ENCODE data around the gene IL17RB. TPM values are rescaled to one million over a fixed set of nuclear protein-coding genes. Genes with fewer than 3 reads are reported as not detected.

The IL17RB gene
- total and polyA plus RNA-seq, 2 of the 4 experiments (the other 2 are of a cell fraction), result under 0.01 TPM; not detected in 1

DNA sequence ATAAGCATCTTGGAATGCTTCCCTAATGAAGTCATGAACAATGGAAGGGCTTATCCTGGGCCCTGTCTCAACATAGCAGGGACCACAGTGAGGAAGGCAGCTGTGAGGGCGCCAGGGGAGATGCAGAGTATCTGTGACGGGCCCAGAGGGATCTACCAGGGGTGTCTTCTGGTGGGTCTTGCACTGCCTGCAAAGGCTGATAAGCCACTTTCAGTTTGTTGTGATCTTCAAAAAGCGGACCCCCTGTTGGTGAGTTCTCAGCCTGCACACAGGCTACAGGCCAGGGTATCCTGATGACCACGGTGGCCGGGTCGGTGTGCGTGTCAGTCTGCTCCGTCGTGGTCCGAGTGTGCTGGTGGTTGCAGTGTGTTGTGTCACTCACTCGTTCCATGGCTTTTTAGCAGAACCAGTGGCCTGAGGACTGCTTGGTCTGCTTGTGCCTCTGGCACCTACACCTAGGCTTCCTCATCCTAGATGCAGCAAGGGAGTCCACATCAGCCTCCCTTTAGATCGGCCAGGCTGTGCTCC, 47.0 kb upstream of the IL17RB start:
- ATAC-seq (ENCODE audit: low read depth) (no peak), DNase-seq (peak; percentile 9)
- no peak for TF ChIP-seq MAFK (IDR thresholded peaks at IDR 0.05; ENCODE audit: low read depth, low read length)
- Histone ChIP-seq H3K9me3 (ENCODE audit: control insufficient read depth, insufficient read depth, low read length) (no peaks in the 10 kb centered on the region), H3K4me3 (ENCODE audit: insufficient read depth, low read depth, low read length) (no peak overlapping the region), H2AK5ac (ENCODE audit: low read depth, low read length) (no peak overlapping the region), H3K4ac (ENCODE audit: low read depth, low read length) (no peak overlapping the region), H3K4me1 (ENCODE audit: control insufficient read depth, insufficient read depth, low read length) (peaks cover under 1% of the 10 kb centered on the region; the same call in 1 of the 2 replicates), H4K5ac (ENCODE audit: low read depth, low read length) (no peak overlapping the region), H3K9me1 (ENCODE audit: insufficient read depth, low read length) (0 out of 2 replicates have a peak, but pooled peaks cover under 1% of the 10 kb centered on the region), H4K8ac (ENCODE audit: low read depth in 2 of 2, low read length in 2 of 2) (no peak overlapping the region), H4K20me1 (ENCODE audit: insufficient read depth, low read length) (no peaks in the 10 kb centered on the region), H4K91ac (ENCODE audit: insufficient read depth, low read depth, low read length) (no peak overlapping the region), H3K27ac (ENCODE audit: insufficient read depth, low read length) (no peak overlapping the region), H3K4me2 (ENCODE audit: low read depth, low read length) (no peak overlapping the region), H3K56ac (ENCODE audit: extremely low read depth, insufficient read depth, low read length) (no peak overlapping the region), H3K27me3 (ENCODE audit: control insufficient read depth, insufficient read depth, low read length) (peaks cover 6% of the 10 kb centered on the region), H2AFZ (replicated peaks; ENCODE audit: low read length, poor library complexity) (peak overlapping the region; percentile 5), H2BK20ac (ENCODE audit: low read depth, low read length) (no peak overlapping the region), H2BK15ac (ENCODE audit: low read depth, low read length) (no peak overlapping the region), H2BK120ac (ENCODE audit: low read depth, low read length) (no peak overlapping the region), H3K14ac (replicated peaks; ENCODE audit: low read depth, low read length) (no peak overlapping the region), H3K36me3 (ENCODE audit: control insufficient read depth, insufficient read depth, low read length) (no peaks in the 10 kb centered on the region), H3K9ac (ENCODE audit: low read depth, low read length) (no peak overlapping the region), H2BK5ac (ENCODE audit: low read depth, low read length, poor library complexity, severe bottlenecking) (no peak overlapping the region), H3K18ac (ENCODE audit: low read depth, low read length) (no peak overlapping the region), H3K23ac (ENCODE audit: low read depth, low read length) (no peak overlapping the region), H2AK9ac (replicated peaks; ENCODE audit: low read depth, low read length, poor library complexity) (no peak overlapping the region), H3K79me1 (ENCODE audit: low read depth in 1 of 2, low read length in 2 of 2) (no peaks in the 10 kb centered on the region)
- 60% methylated on average over 1 of the region's 12 CpGs; no CpG with 5 or more reads in 1 of the 2 experiments for WGBS, 2 experiments (ENCODE audit: extremely low coverage in 2 of 2, insufficient read length in 1 of 2)
- dilution Hi-C loops (cut with HindIII; ENCODE audit: low sequenced_read_pairs, unreplicated experiment) (no loop called here), in situ Hi-C loops (cut with MboI; ENCODE audit: low sequenced_read_pairs) (no loop called here), intact Hi-C loops (cut with micrococcal nuclease) (no loop called here)
- BruUV-seq (replicated peaks), result no TSS peak
- CTCF ChIA-PET, result no interaction called here
- POLR2A ChIA-PET (ENCODE audit: unreplicated experiment), result no interaction called here

All from IMR-90 (cell line).